ENCODE results near the gene PTPN1.
A peak's percentile ranks its signal among the peaks of the same experiment; 100 is the strongest.

Gene PTPN1

GRCh38 chr20:50582591-50583234 is 72.5 kb downstream of the PTPN1 start:
- Histone ChIP-seq H3K36me3 (ENCODE audit: control insufficient read depth, insufficient read depth, low read length, severe bottlenecking) (peaks cover 98% of the 10 kb centered on the region), H3K9ac (ENCODE audit: low read length) (no peak overlapping the region), H3K9me3 (ENCODE audit: control insufficient read depth, low read length) (no peaks in the 10 kb centered on the region), H3K4me3 (ENCODE audit: low read length) (no peak overlapping the region), H3K27me3 (replicated peaks; ENCODE audit: control insufficient read depth, insufficient read depth, low read length) (no peaks in the 10 kb centered on the region), H3K4me1 (ENCODE audit: control insufficient read depth, insufficient read depth, low read length) (peaks cover 36% of the 10 kb centered on the region)
- DNase-seq (ENCODE audit: low read depth): no peak

- DNase-seq (ENCODE audit: low read depth): no peak
- Histone ChIP-seq H3K27me3 (replicated peaks; ENCODE audit: control insufficient read depth, insufficient read depth, low read length) (no peaks in the 10 kb centered on the region), H3K9me3 (ENCODE audit: control insufficient read depth, low read length) (no peaks in the 10 kb centered on the region), H3K4me3 (ENCODE audit: low read length) (no peak overlapping the region), H3K4me1 (ENCODE audit: control insufficient read depth, insufficient read depth, low read length) (peaks cover 36% of the 10 kb centered on the region), H3K36me3 (ENCODE audit: control insufficient read depth, insufficient read depth, low read length, severe bottlenecking) (peaks cover 97% of the 10 kb centered on the region), H3K9ac (ENCODE audit: low read length) (peak overlapping the region; percentile 9)
These were observed 73.4 kb downstream of the PTPN1 start for GRCh38 chr20:50583442-50584150.

- Histone ChIP-seq H3K27me3 (replicated peaks; ENCODE audit: control insufficient read depth, insufficient read depth, low read length) (no peaks in the 10 kb centered on the region), H3K36me3 (ENCODE audit: control insufficient read depth, insufficient read depth, low read length, severe bottlenecking) (peaks cover 93% of the 10 kb centered on the region), H3K9ac (ENCODE audit: low read length) (no peak overlapping the region), H3K4me3 (ENCODE audit: low read length) (no peak overlapping the region), H3K9me3 (ENCODE audit: control insufficient read depth, low read length) (no peaks in the 10 kb centered on the region), H3K4me1 (ENCODE audit: control insufficient read depth, insufficient read depth, low read length) (peaks cover 35% of the 10 kb centered on the region)
- peak; percentile 35 for DNase-seq (ENCODE audit: low read depth)
These were observed 74.5 kb downstream of the PTPN1 start for GRCh38 chr20:50584687-50585086.

GRCh38 chr20:50585214-50585613 is 75.0 kb downstream of the PTPN1 start:
- Histone ChIP-seq H3K36me3 (ENCODE audit: control insufficient read depth, insufficient read depth, low read length, severe bottlenecking) (peaks cover 93% of the 10 kb centered on the region), H3K9me3 (ENCODE audit: control insufficient read depth, low read length) (no peaks in the 10 kb centered on the region), H3K27me3 (replicated peaks; ENCODE audit: control insufficient read depth, insufficient read depth, low read length) (no peaks in the 10 kb centered on the region), H3K9ac (ENCODE audit: low read length) (no peak overlapping the region), H3K4me1 (ENCODE audit: control insufficient read depth, insufficient read depth, low read length) (peaks cover 33% of the 10 kb centered on the region), H3K4me3 (ENCODE audit: low read length) (no peak overlapping the region)
- no peak for DNase-seq (ENCODE audit: low read depth)

- H3K27me3 ChIP-seq (replicated peaks; ENCODE audit: control insufficient read depth, insufficient read depth, low read length): no peaks in the 10 kb centered on the region
- peaks cover 33% of the 10 kb centered on the region for H3K4me1 ChIP-seq (ENCODE audit: control insufficient read depth, insufficient read depth, low read length)
- no peak for DNase-seq (ENCODE audit: low read depth)
- peaks cover 93% of the 10 kb centered on the region for H3K36me3 ChIP-seq (ENCODE audit: control insufficient read depth, insufficient read depth, low read length, severe bottlenecking)
- H3K9ac ChIP-seq (ENCODE audit: low read length): no peak overlapping the region
- H3K9me3 ChIP-seq (ENCODE audit: control insufficient read depth, low read length): no peaks in the 10 kb centered on the region
- no peak overlapping the region for H3K4me3 ChIP-seq (ENCODE audit: low read length)
These were observed 75.5 kb downstream of the PTPN1 start for GRCh38 chr20:50585678-50586077.

GRCh38 chr20:50586531-50587232 is 76.5 kb downstream of the PTPN1 start:
- Histone ChIP-seq H3K36me3 (ENCODE audit: control insufficient read depth, insufficient read depth, low read length, severe bottlenecking) (peaks cover 93% of the 10 kb centered on the region), H3K9ac (ENCODE audit: low read length) (no peak overlapping the region), H3K4me1 (ENCODE audit: control insufficient read depth, insufficient read depth, low read length) (peaks cover 24% of the 10 kb centered on the region), H3K9me3 (ENCODE audit: control insufficient read depth, low read length) (no peaks in the 10 kb centered on the region), H3K4me3 (ENCODE audit: low read length) (no peak overlapping the region), H3K27me3 (replicated peaks; ENCODE audit: control insufficient read depth, insufficient read depth, low read length) (no peaks in the 10 kb centered on the region)
- no peak for DNase-seq (ENCODE audit: low read depth)

- Histone ChIP-seq H3K36me3 (ENCODE audit: control insufficient read depth, insufficient read depth, low read length, severe bottlenecking) (peaks cover 92% of the 10 kb centered on the region), H3K9me3 (ENCODE audit: control insufficient read depth, low read length) (no peaks in the 10 kb centered on the region), H3K4me1 (ENCODE audit: control insufficient read depth, insufficient read depth, low read length) (peaks cover 19% of the 10 kb centered on the region), H3K27me3 (replicated peaks; ENCODE audit: control insufficient read depth, insufficient read depth, low read length) (no peaks in the 10 kb centered on the region), H3K9ac (ENCODE audit: low read length) (no peak overlapping the region), H3K4me3 (ENCODE audit: low read length) (no peak overlapping the region)
- no peak for DNase-seq (ENCODE audit: low read depth)
These were observed 77.2 kb downstream of the PTPN1 start for GRCh38 chr20:50587291-50587961.

- H3K9ac ChIP-seq (ENCODE audit: low read length): no peak overlapping the region
- no peak overlapping the region for H3K4me3 ChIP-seq (ENCODE audit: low read length)
- peaks cover 91% of the 10 kb centered on the region for H3K36me3 ChIP-seq (ENCODE audit: control insufficient read depth, insufficient read depth, low read length, severe bottlenecking)
- H3K27me3 ChIP-seq (replicated peaks; ENCODE audit: control insufficient read depth, insufficient read depth, low read length): no peaks in the 10 kb centered on the region
- peak; percentile 78 for DNase-seq (ENCODE audit: low read depth)
- H3K4me1 ChIP-seq (ENCODE audit: control insufficient read depth, insufficient read depth, low read length): peaks cover 19% of the 10 kb centered on the region
- no peaks in the 10 kb centered on the region for H3K9me3 ChIP-seq (ENCODE audit: control insufficient read depth, low read length)
These were observed 78.0 kb downstream of the PTPN1 start for GRCh38 chr20:50588034-50588736.

- H3K36me3 ChIP-seq (ENCODE audit: control insufficient read depth, insufficient read depth, low read length, severe bottlenecking): peaks cover 85% of the 10 kb centered on the region
- DNase-seq (ENCODE audit: low read depth): no peak
These were observed 79.6 kb downstream of the PTPN1 start for GRCh38 chr20:50589548-50590347.

GRCh38 chr20:50590348-50590664 is 80.1 kb downstream of the PTPN1 start:
- Histone ChIP-seq H3K36me3 (ENCODE audit: control insufficient read depth, insufficient read depth, low read length, severe bottlenecking) (peaks cover 79% of the 10 kb centered on the region), H3K4me1 (ENCODE audit: control insufficient read depth, insufficient read depth, low read length) (no peaks in the 10 kb centered on the region), H3K9me3 (ENCODE audit: control insufficient read depth, low read length) (no peaks in the 10 kb centered on the region), H3K27me3 (replicated peaks; ENCODE audit: control insufficient read depth, insufficient read depth, low read length) (no peaks in the 10 kb centered on the region), H3K9ac (ENCODE audit: low read length) (no peak overlapping the region), H3K4me3 (ENCODE audit: low read length) (no peak overlapping the region)
- no peak for DNase-seq (ENCODE audit: low read depth)

More at GRCh38 chr20:50589548-50590347, 79.6 kb downstream of the PTPN1 start:
- Histone ChIP-seq H3K9ac (ENCODE audit: low read length) (no peak overlapping the region), H3K9me3 (ENCODE audit: control insufficient read depth, low read length) (no peaks in the 10 kb centered on the region), H3K4me3 (ENCODE audit: low read length) (no peak overlapping the region), H3K27me3 (replicated peaks; ENCODE audit: control insufficient read depth, insufficient read depth, low read length) (no peaks in the 10 kb centered on the region), H3K4me1 (ENCODE audit: control insufficient read depth, insufficient read depth, low read length) (peaks cover 6% of the 10 kb centered on the region)
